Measurements from ENCODE around the gene FOXK2. TPM values are rescaled to one million over a fixed set of nuclear protein-coding genes. Genes with fewer than 3 reads are reported as not detected.

FOXK2 gene
- total and polyA plus RNA-seq, 2 donors (not counting 1 experiment from before 2014, with no cell fraction given) = 19.7 to 62.7 TPM

DNA sequence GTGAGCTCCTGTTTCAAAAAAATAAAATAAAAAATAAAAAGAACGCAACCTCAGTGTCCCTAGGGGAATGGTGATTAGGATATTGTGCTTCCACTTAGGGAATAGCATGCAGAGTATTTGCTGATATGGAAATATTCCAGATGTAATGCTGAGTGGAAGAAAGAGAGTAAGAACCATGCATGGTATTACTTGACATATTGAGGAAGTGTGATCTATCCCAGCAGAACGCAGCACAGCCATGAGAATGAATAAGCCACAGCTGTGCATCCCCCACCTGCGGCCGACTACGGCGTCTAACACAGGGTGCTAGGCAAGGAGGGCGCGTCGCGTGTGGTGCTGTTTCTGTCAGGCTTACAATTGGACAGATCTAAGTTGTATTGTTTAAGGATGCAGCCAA lies 49.5 kb downstream of the FOXK2 start:
- ChIA-PET POLR2A (no interaction called here), CTCF (no interaction called here)
- Mint-ChIP-seq H3K4me3 (no peak overlapping the region), H3K9me3 (ENCODE audit: insufficient read depth) (no peaks in the 10 kb centered on the region), H3K27ac (no peak overlapping the region), H3K27me3 (no peaks in the 10 kb centered on the region), H3K4me1 (no peaks in the 10 kb centered on the region)
- intact Hi-C loops (cut with micrococcal nuclease) = no loop called here
- H3K27me3 ChIP-seq (replicated peaks in 1 of 4; ENCODE audit: control extremely low read depth in 1 of 4, control insufficient read depth in 3 of 4, insufficient read depth in 4 of 4, low read length in 3 of 4) = no peaks in the 10 kb centered on the region
- no peak overlapping the region for H3K4me2 ChIP-seq (replicated peaks; ENCODE audit: low read depth, low read length, poor library complexity, severe bottlenecking)
- H3K4me1 ChIP-seq (ENCODE audit: control insufficient read depth in 2 of 2, insufficient read depth in 2 of 2, low read length in 2 of 2) = no peaks in the 10 kb centered on the region
- no peak overlapping the region for H2AFZ ChIP-seq (ENCODE audit: insufficient read depth, low read depth, low read length, poor library complexity, severe bottlenecking)
- TF ChIP-seq, protein P1, sequence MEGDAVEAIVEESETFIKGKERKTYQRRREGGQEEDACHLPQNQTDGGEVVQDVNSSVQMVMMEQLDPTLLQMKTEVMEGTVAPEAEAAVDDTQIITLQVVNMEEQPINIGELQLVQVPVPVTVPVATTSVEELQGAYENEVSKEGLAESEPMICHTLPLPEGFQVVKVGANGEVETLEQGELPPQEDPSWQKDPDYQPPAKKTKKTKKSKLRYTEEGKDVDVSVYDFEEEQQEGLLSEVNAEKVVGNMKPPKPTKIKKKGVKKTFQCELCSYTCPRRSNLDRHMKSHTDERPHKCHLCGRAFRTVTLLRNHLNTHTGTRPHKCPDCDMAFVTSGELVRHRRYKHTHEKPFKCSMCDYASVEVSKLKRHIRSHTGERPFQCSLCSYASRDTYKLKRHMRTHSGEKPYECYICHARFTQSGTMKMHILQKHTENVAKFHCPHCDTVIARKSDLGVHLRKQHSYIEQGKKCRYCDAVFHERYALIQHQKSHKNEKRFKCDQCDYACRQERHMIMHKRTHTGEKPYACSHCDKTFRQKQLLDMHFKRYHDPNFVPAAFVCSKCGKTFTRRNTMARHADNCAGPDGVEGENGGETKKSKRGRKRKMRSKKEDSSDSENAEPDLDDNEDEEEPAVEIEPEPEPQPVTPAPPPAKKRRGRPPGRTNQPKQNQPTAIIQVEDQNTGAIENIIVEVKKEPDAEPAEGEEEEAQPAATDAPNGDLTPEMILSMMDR (IDR thresholded peaks at IDR 0.05) = no peak
- TF ChIP-seq EZH2 (IDR thresholded peaks at IDR 0.05; ENCODE audit: borderline replicate concordance, insufficient read depth, low read depth, low read length, poor library complexity, severe bottlenecking) = no peak
- H3K4me3 ChIP-seq (ENCODE audit: control extremely low read depth in 1 of 5, extremely low read depth in 1 of 5, insufficient read depth in 1 of 5, low read depth in 2 of 5, low read length in 4 of 5) = no peak overlapping the region
- peaks cover 16% of the 10 kb centered on the region for H4K20me1 ChIP-seq (ENCODE audit: control insufficient read depth, insufficient read depth, low read length, poor library complexity, severe bottlenecking)
- no peak for ATAC-seq (ENCODE audit: low read depth)
- peaks cover 45% of the 10 kb centered on the region for H3K79me2 ChIP-seq (ENCODE audit: control insufficient read depth, insufficient read depth, low read length)
- no peak for DNase-seq
- H3K36me3 ChIP-seq (replicated peaks in 1 of 2; ENCODE audit: control extremely low read depth in 1 of 2, control insufficient read depth in 1 of 2, extremely low read depth in 1 of 2, insufficient read depth in 2 of 2, low read length in 1 of 2) = peaks cover 3 to 77% of the 10 kb centered on the region in 2 experiments
- 100% methylated on average over 9 of the region's 10 CpGs for WGBS (ENCODE audit: insufficient coverage)
- H3K9ac ChIP-seq (ENCODE audit: low read length) = no peak overlapping the region
- H3K27ac ChIP-seq (ENCODE audit: low read length in 2 of 2) = no peak overlapping the region
- no peaks in the 10 kb centered on the region for H3K9me3 ChIP-seq (ENCODE audit: control extremely low read depth in 1 of 3, control insufficient read depth in 2 of 3, insufficient read depth in 1 of 3, low read length in 2 of 3)

DNA sequence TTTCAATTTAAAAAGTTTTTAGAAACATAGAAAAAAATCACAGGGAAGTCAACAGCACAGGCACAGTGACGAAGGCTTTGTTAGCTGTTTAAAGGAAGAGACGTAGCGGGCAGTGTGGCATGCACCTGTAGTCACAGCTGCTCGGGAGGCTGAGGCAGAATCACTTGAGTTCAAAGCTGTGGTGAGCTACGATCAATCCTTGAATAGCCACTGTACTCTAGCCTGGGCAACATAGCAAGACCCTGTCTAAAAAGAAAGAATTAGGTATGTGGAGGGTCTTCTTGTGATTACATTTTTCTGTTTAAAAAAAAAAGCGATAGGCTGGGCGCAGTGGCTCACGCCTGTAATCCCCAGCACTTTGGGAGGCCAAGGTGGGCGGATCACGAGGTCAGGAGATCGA lies 50.1 kb downstream of the FOXK2 start:
- Histone ChIP-seq H3K4me3 (ENCODE audit: control extremely low read depth in 1 of 5, extremely low read depth in 1 of 5, insufficient read depth in 1 of 5, low read depth in 2 of 5, low read length in 4 of 5) (no peak overlapping the region), H3K79me2 (ENCODE audit: control insufficient read depth, insufficient read depth, low read length) (peaks cover 41% of the 10 kb centered on the region), H3K27ac (ENCODE audit: low read length in 2 of 2) (no peak overlapping the region), H3K27me3 (replicated peaks in 1 of 4; ENCODE audit: control extremely low read depth in 1 of 4, control insufficient read depth in 3 of 4, insufficient read depth in 4 of 4, low read length in 3 of 4) (no peaks in the 10 kb centered on the region), H4K20me1 (ENCODE audit: control insufficient read depth, insufficient read depth, low read length, poor library complexity, severe bottlenecking) (peaks cover 16% of the 10 kb centered on the region), H3K4me2 (replicated peaks; ENCODE audit: low read depth, low read length, poor library complexity, severe bottlenecking) (no peak overlapping the region), H2AFZ (ENCODE audit: insufficient read depth, low read depth, low read length, poor library complexity, severe bottlenecking) (no peak overlapping the region), H3K36me3 (replicated peaks in 1 of 2; ENCODE audit: control extremely low read depth in 1 of 2, control insufficient read depth in 1 of 2, extremely low read depth in 1 of 2, insufficient read depth in 2 of 2, low read length in 1 of 2) (peaks cover 3 to 84% of the 10 kb centered on the region in 2 experiments), H3K4me1 (ENCODE audit: control insufficient read depth in 2 of 2, insufficient read depth in 2 of 2, low read length in 2 of 2) (no peaks in the 10 kb centered on the region), H3K9me3 (ENCODE audit: control extremely low read depth in 1 of 3, control insufficient read depth in 2 of 3, insufficient read depth in 1 of 3, low read length in 2 of 3) (no peaks in the 10 kb centered on the region), H3K9ac (ENCODE audit: low read length) (no peak overlapping the region)
- no peak for TF ChIP-seq EZH2 (IDR thresholded peaks at IDR 0.05; ENCODE audit: borderline replicate concordance, insufficient read depth, low read depth, low read length, poor library complexity, severe bottlenecking)
- TF ChIP-seq, protein P1 (IDR thresholded peaks at IDR 0.05) = no peak
- Mint-ChIP-seq H3K27me3 (no peaks in the 10 kb centered on the region), H3K9me3 (ENCODE audit: insufficient read depth) (no peaks in the 10 kb centered on the region), H3K4me1 (no peaks in the 10 kb centered on the region), H3K27ac (no peak overlapping the region), H3K4me3 (no peak overlapping the region)
- ATAC-seq (ENCODE audit: low read depth) (no peak), DNase-seq (no peak)
- CTCF ChIA-PET = interaction anchor here (1.2 kb wide), 1 partner anchor 25 kb away, joined by 4 read pairs; no protein-coding TSS in a partner anchor
- WGBS (ENCODE audit: insufficient coverage) = 85% methylated on average over 6 of the region's 11 CpGs
- POLR2A ChIA-PET = no interaction called here
- intact Hi-C loops (cut with micrococcal nuclease) = no loop called here

Data from B cell (primary cell).